ENCODE data around the gene ERCC6L2. TPM values are rescaled to one million over a fixed set of nuclear protein-coding genes. Genes with fewer than 3 reads are reported as not detected.

Gene ERCC6L2
- total RNA-seq, 1 donor from 2014 or later: 55.5 TPM

DNA sequence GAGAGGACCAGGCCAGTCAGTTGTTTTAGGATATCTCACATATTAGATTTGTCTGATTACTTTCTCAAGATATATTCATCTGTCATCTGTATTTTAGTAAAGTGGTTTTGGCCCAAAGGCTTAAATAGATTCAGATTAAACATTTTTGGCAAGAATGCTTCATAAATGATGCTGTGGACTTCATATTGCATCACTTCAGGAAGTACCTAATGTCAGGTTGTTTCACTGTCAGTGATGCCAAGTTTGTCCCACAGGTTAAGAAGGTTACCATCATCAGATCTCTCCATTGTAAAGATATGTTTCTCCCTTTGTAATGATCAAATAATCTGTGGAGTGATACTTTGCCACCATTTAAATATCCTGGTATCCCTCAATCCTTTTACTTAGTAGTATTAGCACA, 37.3 kb downstream of the ERCC6L2 start:
- H3K36me3 Mint-ChIP-seq: peaks cover 38% of the 10 kb centered on the region
- H3K4me1 Mint-ChIP-seq (ENCODE audit: unreplicated experiment): no peaks in the 10 kb centered on the region
- H3K27me3 Mint-ChIP-seq: no peaks in the 10 kb centered on the region
- TF ChIP-seq, protein P1, sequence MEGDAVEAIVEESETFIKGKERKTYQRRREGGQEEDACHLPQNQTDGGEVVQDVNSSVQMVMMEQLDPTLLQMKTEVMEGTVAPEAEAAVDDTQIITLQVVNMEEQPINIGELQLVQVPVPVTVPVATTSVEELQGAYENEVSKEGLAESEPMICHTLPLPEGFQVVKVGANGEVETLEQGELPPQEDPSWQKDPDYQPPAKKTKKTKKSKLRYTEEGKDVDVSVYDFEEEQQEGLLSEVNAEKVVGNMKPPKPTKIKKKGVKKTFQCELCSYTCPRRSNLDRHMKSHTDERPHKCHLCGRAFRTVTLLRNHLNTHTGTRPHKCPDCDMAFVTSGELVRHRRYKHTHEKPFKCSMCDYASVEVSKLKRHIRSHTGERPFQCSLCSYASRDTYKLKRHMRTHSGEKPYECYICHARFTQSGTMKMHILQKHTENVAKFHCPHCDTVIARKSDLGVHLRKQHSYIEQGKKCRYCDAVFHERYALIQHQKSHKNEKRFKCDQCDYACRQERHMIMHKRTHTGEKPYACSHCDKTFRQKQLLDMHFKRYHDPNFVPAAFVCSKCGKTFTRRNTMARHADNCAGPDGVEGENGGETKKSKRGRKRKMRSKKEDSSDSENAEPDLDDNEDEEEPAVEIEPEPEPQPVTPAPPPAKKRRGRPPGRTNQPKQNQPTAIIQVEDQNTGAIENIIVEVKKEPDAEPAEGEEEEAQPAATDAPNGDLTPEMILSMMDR (conservative IDR thresholded peaks at IDR 0.05): no peak
- no peak overlapping the region for H3K4me3 Mint-ChIP-seq
- H3K27ac Mint-ChIP-seq: no peak overlapping the region
- no peaks in the 10 kb centered on the region for H3K9me3 Mint-ChIP-seq
- DNase-seq (ENCODE audit: extremely low spot score, unreplicated experiment): no peak

DNA sequence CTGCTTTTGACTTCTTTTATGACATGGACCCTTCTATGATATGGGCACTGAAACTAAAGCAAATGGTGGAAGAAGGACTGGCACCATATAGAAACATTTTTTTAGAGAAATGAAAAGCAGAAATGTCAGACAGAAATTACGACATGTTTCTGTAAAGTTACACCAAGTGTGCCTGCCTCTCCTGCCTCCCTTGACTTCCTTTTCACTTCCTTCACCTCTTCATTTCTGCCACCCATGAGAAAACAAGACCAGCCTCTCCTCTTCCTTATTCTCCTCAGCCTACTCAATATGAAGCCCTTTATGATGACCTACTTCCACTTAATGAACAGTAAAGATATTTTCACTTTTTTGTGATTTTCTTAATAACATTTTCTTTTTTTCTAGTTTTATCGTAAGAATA, 44.5 kb downstream of the ERCC6L2 start:
- Mint-ChIP-seq H3K9me3 (peaks cover 4% of the 10 kb centered on the region), H3K36me3 (peaks cover 49% of the 10 kb centered on the region), H3K27me3 (no peaks in the 10 kb centered on the region), H3K4me3 (no peak overlapping the region), H3K27ac (no peak overlapping the region), H3K4me1 (ENCODE audit: unreplicated experiment) (peaks cover 15% of the 10 kb centered on the region)
- no peak for DNase-seq (ENCODE audit: extremely low spot score, unreplicated experiment)
- TF ChIP-seq, protein P1 (conservative IDR thresholded peaks at IDR 0.05): no peak

DNA sequence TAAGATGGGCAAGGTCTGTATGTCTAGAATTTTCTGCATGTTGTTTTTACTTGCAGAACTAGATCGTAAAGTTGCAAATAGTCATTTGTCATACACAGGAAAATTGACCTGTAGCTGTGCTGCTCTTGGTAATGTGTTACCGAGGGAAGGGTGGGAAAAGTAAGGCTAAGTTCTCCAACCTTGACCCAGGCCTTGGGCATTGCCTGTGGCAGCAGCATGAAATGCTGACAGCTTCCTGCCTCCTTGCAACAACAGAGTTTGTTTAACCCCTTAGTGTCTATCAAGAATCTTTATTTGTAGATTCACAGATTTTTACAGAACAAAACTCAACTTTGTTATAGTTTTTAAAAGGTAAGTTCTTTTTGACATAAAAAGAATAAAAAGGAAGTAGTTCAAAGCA, 48.3 kb downstream of the ERCC6L2 start:
- Mint-ChIP-seq H3K4me1 (ENCODE audit: unreplicated experiment) (peaks cover 19% of the 10 kb centered on the region), H3K9me3 (peaks cover 4% of the 10 kb centered on the region), H3K27me3 (no peaks in the 10 kb centered on the region), H3K36me3 (peaks cover 42% of the 10 kb centered on the region), H3K27ac (peak overlapping the region; percentile 43), H3K4me3 (no peak overlapping the region)
- DNase-seq (ENCODE audit: extremely low spot score, unreplicated experiment): no peak
- TF ChIP-seq, protein P1 (conservative IDR thresholded peaks at IDR 0.05): no peak

DNA sequence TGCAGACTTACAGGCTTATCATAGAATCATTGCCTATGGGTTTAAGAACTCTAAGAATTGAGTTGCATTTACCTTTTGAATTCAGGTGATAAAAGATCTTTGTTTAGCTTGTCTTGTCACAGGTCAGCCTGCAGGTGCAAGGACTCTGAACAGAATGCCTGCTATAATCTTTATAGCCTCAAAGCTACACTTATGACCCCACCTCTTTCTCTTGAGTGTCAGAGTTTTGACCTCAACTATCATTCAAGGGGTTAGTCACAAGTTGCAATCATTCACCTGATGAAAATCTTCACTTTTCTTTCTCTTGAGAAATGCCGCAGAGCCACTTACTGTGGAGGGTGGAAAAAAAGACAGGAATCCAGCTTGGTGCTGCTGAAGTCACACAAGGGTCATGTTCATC, 49.5 kb downstream of the ERCC6L2 start:
- Mint-ChIP-seq H3K27ac (peak overlapping the region; percentile 64), H3K36me3 (peaks cover 43% of the 10 kb centered on the region), H3K27me3 (no peaks in the 10 kb centered on the region), H3K4me3 (no peak overlapping the region), H3K4me1 (ENCODE audit: unreplicated experiment) (peaks cover 12% of the 10 kb centered on the region), H3K9me3 (no peaks in the 10 kb centered on the region)
- DNase-seq (ENCODE audit: extremely low spot score, unreplicated experiment): no peak
- TF ChIP-seq, protein P1 (conservative IDR thresholded peaks at IDR 0.05): no peak

DNA sequence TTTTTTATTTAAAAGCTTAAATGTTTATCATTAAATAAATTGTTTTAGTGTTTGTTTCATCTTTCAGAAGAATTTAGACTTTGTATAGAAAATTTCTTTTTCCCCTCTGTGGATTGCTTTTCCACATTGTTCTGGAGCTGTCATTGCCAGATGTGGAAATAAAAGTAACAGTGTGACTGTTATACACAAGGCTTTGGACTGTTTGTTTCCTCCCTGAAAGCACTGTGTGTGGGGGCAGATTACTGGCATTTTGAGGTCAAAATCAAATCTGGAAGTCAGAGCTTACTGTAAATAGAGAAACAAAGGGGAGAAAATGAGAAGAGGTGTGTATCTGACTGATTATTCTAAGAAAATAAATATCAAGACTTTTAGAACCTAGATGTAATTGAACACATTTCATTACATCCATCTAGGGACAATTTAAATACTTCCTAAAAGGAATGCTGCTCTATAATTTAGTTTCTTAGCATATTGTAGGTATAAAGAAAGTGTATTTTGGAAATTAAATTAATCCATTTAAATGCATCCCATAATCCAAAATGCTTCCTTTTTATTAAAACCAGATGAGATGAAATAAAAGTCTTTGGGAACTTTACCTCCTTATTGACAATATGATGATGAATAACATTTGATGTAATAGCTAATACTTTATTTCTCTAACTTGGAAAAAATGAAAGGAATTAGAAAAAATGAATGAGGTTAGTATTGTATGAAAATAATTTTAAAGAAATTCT, 51.9 kb downstream of the ERCC6L2 start:
- no peaks in the 10 kb centered on the region for H3K27me3 Mint-ChIP-seq
- H3K4me3 Mint-ChIP-seq: no peak overlapping the region
- no peak for DNase-seq (ENCODE audit: extremely low spot score, unreplicated experiment)
- H3K4me1 Mint-ChIP-seq (ENCODE audit: unreplicated experiment): peaks cover 10% of the 10 kb centered on the region
- no peaks in the 10 kb centered on the region for H3K9me3 Mint-ChIP-seq
- H3K36me3 Mint-ChIP-seq: peaks cover 53% of the 10 kb centered on the region
- no peak overlapping the region for H3K27ac Mint-ChIP-seq
- TF ChIP-seq, protein P1 (conservative IDR thresholded peaks at IDR 0.05): no peak

Measured in type B pancreatic cell (in vitro differentiated cells).